C4-2B (cell line): ENCODE data around the gene POM121L12.

Experiments used
- ZFX ChIP-seq: fragments of 450-650 bp; IDR thresholded peaks from 2 replicates; pipeline ENCODE4 v1.6.1; 2017
- TF ChIP-seq, protein P1 (sequence below): fragments of 450-650 bp; conservative IDR thresholded peaks from 2 replicates; pipeline ENCODE4 v1.5.1; 2017; ENCODE audit warnings: mild to moderate bottlenecking

DNA sequence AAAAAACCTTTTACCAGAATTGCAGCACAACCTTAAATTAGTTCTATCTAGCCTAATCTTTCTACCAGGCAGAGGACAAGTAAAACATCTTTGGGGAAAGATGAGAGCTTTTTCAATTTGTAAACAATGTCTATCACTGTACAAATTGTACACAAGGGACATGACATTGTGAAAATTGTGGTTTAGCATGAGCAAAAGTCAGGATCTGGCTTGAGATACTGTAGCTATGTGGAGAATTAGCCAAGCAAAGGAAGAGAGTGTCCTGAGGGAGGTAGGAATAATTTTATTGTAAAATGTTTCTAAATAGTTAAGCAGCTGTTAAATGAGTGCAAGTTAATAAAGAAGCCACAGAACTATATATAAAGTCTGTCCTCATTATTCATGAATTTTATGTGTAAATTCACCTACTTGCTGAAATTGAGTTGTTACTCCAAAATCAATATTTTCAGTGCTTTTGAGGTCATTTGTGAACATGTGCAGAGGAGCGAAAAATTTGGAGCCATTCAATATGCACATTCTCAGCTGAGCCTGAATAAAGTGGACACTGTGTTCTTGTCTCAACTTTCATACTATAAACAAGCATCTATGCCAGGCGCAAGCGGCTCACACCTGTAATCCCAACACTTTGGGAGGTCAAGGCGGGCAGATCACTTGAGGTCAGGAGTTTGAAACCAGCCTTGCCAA, 42.8 kb upstream of the POM121L12 start:
- TF ChIP-seq, protein P1, sequence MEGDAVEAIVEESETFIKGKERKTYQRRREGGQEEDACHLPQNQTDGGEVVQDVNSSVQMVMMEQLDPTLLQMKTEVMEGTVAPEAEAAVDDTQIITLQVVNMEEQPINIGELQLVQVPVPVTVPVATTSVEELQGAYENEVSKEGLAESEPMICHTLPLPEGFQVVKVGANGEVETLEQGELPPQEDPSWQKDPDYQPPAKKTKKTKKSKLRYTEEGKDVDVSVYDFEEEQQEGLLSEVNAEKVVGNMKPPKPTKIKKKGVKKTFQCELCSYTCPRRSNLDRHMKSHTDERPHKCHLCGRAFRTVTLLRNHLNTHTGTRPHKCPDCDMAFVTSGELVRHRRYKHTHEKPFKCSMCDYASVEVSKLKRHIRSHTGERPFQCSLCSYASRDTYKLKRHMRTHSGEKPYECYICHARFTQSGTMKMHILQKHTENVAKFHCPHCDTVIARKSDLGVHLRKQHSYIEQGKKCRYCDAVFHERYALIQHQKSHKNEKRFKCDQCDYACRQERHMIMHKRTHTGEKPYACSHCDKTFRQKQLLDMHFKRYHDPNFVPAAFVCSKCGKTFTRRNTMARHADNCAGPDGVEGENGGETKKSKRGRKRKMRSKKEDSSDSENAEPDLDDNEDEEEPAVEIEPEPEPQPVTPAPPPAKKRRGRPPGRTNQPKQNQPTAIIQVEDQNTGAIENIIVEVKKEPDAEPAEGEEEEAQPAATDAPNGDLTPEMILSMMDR, result no peak
- no peak for TF ChIP-seq ZFX
